ENCODE measurements around the gene LRRC53.

LRRC53 gene

GRCh38 chr1:74502858-74503257, 9.6 kb downstream of the LRRC53 start:
- no peak for DNase-seq (ENCODE audit: low read depth in 2 of 2)

GRCh38 chr1:74502432-74502831, 10.0 kb downstream of the LRRC53 start:
- no peak for DNase-seq (ENCODE audit: low read depth in 2 of 2)

GRCh38 chr1:74498901-74499300, 13.5 kb downstream of the LRRC53 start:
- DNase-seq (ENCODE audit: low read depth in 2 of 2): no peak

GRCh38 chr1:74496669-74497068, 15.7 kb downstream of the LRRC53 start:
- DNase-seq (ENCODE audit: low read depth in 2 of 2): no peak

- DNase-seq (ENCODE audit: low read depth in 2 of 2): no peak
These were observed 26.4 kb downstream of the LRRC53 start for GRCh38 chr1:74486036-74486435.

- DNase-seq (ENCODE audit: low read depth in 2 of 2): no peak
These were observed 26.8 kb downstream of the LRRC53 start for GRCh38 chr1:74485622-74486021.

- DNase-seq (ENCODE audit: low read depth in 2 of 2): no peak
These were observed 30.8 kb downstream of the LRRC53 start for GRCh38 chr1:74481607-74482006.

GRCh38 chr1:74480068-74480467, 32.3 kb downstream of the LRRC53 start:
- no peak for DNase-seq (ENCODE audit: low read depth in 2 of 2)

GRCh38 chr1:74478979-74479378, 33.4 kb downstream of the LRRC53 start:
- DNase-seq (ENCODE audit: low read depth in 2 of 2): no peak

- no peak for DNase-seq (ENCODE audit: low read depth in 2 of 2)
These were observed 37.8 kb downstream of the LRRC53 start for GRCh38 chr1:74474585-74474984.

- DNase-seq (ENCODE audit: low read depth in 2 of 2): no peak
These were observed 40.9 kb downstream of the LRRC53 start for GRCh38 chr1:74471470-74471869.

- DNase-seq (ENCODE audit: low read depth in 2 of 2): no peak
These were observed 41.5 kb downstream of the LRRC53 start for GRCh38 chr1:74470936-74471335.

GRCh38 chr1:74470251-74470650, 42.2 kb downstream of the LRRC53 start:
- DNase-seq (ENCODE audit: low read depth in 2 of 2): no peak

GRCh38 chr1:74468982-74469603, 43.3 kb downstream of the LRRC53 start:
- DNase-seq (ENCODE audit: low read depth in 2 of 2): no peak

- no peak for DNase-seq (ENCODE audit: low read depth in 2 of 2)
These were observed 44.5 kb downstream of the LRRC53 start for GRCh38 chr1:74467786-74468377.

GRCh38 chr1:74465193-74465681, 47.2 kb downstream of the LRRC53 start:
- DNase-seq (ENCODE audit: low read depth in 2 of 2): no peak

- no peak for DNase-seq (ENCODE audit: low read depth in 2 of 2)
These were observed 48.4 kb downstream of the LRRC53 start for GRCh38 chr1:74464037-74464436.

- no peak for DNase-seq (ENCODE audit: low read depth in 2 of 2)
These were observed 49.0 kb downstream of the LRRC53 start for GRCh38 chr1:74463333-74463988.

GRCh38 chr1:74457253-74457652, 55.2 kb downstream of the LRRC53 start:
- DNase-seq (ENCODE audit: low read depth in 2 of 2): no peak

- no peak for DNase-seq (ENCODE audit: low read depth in 2 of 2)
These were observed 57.0 kb downstream of the LRRC53 start for GRCh38 chr1:74455390-74455789.

GRCh38 chr1:74453277-74453676, 59.1 kb downstream of the LRRC53 start:
- no peak for DNase-seq (ENCODE audit: low read depth in 2 of 2)

- DNase-seq (ENCODE audit: low read depth in 2 of 2): no peak
These were observed 60.4 kb downstream of the LRRC53 start for GRCh38 chr1:74452035-74452434.

GRCh38 chr1:74437035-74437434, 75.4 kb downstream of the LRRC53 start:
- DNase-seq (ENCODE audit: low read depth in 2 of 2): no peak
